ENCODE measurements around the gene TMEM63A.

Gene TMEM63A

GRCh38 chr1:225917101-225917500, 34.9 kb upstream of the TMEM63A start:
- no peak overlapping the region for H3K4me3 ChIP-seq (ENCODE audit: low read depth, low read length)
- no peak for TF ChIP-seq CTCF (IDR thresholded peaks at IDR 0.05; ENCODE audit: low read depth, low read length)

- no peak overlapping the region for H3K4me3 ChIP-seq (ENCODE audit: low read depth, low read length)
- TF ChIP-seq CTCF (IDR thresholded peaks at IDR 0.05; ENCODE audit: low read depth, low read length), result no peak
These were observed 33.4 kb upstream of the TMEM63A start for GRCh38 chr1:225915538-225915991.

- TF ChIP-seq CTCF (IDR thresholded peaks at IDR 0.05; ENCODE audit: low read depth, low read length), result no peak
- no peak overlapping the region for H3K4me3 ChIP-seq (ENCODE audit: low read depth, low read length)
These were observed 32.8 kb upstream of the TMEM63A start for GRCh38 chr1:225914947-225915346.

GRCh38 chr1:225914391-225914790, 32.2 kb upstream of the TMEM63A start:
- H3K4me3 ChIP-seq (ENCODE audit: low read depth, low read length), result no peak overlapping the region
- TF ChIP-seq CTCF (IDR thresholded peaks at IDR 0.05; ENCODE audit: low read depth, low read length), result no peak

GRCh38 chr1:225911191-225912130, 29.3 kb upstream of the TMEM63A start:
- no peak overlapping the region for H3K4me3 ChIP-seq (ENCODE audit: low read depth, low read length)
- peak; percentile 60 for TF ChIP-seq CTCF (IDR thresholded peaks at IDR 0.05; ENCODE audit: low read depth, low read length)

GRCh38 chr1:225909477-225909876, 27.3 kb upstream of the TMEM63A start:
- no peak overlapping the region for H3K4me3 ChIP-seq (ENCODE audit: low read depth, low read length)
- no peak for TF ChIP-seq CTCF (IDR thresholded peaks at IDR 0.05; ENCODE audit: low read depth, low read length)

GRCh38 chr1:225908773-225909172, 26.6 kb upstream of the TMEM63A start:
- no peak for TF ChIP-seq CTCF (IDR thresholded peaks at IDR 0.05; ENCODE audit: low read depth, low read length)
- no peak overlapping the region for H3K4me3 ChIP-seq (ENCODE audit: low read depth, low read length)
